ENCODE results near the gene DACT2.

DACT2 gene

DNA sequence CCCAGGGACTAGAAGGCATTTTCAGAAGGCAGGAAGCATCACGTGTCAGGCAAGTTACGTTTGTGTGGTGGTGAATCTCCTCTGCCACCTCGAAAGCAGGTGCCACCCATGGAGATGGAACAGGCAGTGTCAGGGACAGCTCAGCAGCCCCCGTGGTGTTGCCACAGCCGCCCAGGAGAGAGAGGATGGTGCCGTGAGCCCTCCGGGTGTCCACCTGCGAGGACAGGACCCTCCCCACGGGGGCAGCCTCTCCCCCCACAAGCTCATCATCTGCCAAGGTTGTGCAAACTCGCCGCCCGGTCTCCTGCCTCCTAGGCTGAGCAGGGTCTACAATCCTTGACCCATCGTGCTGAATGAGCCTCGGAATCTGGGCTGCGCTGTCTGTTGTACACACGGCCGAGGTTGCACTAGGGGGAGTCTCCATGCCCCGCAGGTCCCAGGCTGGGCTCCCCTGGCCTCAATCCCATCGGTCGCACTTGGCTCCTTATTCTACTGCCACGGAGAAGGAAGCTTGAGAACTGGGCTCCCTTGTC lies 40.1 kb downstream of the DACT2 start:
- DNase-seq (ENCODE audit: low read depth): no peak
- TF ChIP-seq, protein P1, sequence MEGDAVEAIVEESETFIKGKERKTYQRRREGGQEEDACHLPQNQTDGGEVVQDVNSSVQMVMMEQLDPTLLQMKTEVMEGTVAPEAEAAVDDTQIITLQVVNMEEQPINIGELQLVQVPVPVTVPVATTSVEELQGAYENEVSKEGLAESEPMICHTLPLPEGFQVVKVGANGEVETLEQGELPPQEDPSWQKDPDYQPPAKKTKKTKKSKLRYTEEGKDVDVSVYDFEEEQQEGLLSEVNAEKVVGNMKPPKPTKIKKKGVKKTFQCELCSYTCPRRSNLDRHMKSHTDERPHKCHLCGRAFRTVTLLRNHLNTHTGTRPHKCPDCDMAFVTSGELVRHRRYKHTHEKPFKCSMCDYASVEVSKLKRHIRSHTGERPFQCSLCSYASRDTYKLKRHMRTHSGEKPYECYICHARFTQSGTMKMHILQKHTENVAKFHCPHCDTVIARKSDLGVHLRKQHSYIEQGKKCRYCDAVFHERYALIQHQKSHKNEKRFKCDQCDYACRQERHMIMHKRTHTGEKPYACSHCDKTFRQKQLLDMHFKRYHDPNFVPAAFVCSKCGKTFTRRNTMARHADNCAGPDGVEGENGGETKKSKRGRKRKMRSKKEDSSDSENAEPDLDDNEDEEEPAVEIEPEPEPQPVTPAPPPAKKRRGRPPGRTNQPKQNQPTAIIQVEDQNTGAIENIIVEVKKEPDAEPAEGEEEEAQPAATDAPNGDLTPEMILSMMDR (IDR thresholded peaks at IDR 0.05; ENCODE audit: control insufficient read depth, extremely low read depth, insufficient read depth): no peak

DNA sequence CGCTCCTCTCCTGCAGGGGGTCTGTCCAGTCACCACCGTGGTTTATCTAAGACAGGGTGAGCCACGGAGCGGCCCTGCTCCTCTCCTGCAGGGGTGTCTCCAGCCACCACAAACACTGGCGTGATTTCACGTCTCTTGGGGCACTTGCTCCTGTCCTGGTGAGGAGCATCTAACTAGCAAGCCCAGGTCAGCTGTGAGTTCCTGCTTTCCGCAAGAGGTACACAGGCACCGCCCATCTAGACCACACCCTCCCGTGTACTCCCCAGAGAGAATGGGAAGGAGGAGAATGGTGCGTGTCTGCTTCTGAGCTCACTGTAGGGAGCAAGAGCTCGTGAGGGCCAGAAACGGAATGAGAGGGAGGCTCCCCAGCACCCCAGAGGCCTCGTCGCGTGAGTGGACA lies 40.7 kb downstream of the DACT2 start:
- DNase-seq (ENCODE audit: low read depth): no peak
- TF ChIP-seq, protein P1 (IDR thresholded peaks at IDR 0.05; ENCODE audit: control insufficient read depth, extremely low read depth, insufficient read depth): no peak
- no peak overlapping the region for H3K4me3 ChIP-seq (ENCODE audit: low read depth, low read length)

More for the DNA sequence above, 40.1 kb downstream of the DACT2 start:
- no peak overlapping the region for H3K4me3 ChIP-seq (ENCODE audit: low read depth, low read length)

DNA sequence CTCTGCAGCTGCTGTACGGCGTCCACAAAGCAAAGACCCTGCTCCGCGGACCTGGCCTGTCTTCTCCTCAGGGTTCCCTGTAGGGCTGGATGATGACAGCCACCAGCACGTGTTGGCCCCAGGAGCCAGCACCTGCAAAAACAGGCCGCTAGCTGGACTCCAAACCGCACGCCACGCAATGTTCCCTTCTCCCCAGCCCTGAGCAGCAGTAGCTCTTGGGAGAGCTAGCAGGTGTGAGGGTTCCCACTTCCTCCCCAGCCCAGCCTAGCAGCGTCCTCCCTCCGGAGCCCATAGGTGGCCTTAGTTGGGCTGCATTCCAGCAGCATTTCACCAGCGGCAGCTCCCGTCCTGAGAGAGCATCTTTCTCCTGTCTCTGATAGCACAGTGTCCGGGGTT lies 42.3 kb downstream of the DACT2 start:
- DNase-seq (ENCODE audit: low read depth): no peak
- no peak overlapping the region for H3K4me3 ChIP-seq (ENCODE audit: low read depth, low read length)
- TF ChIP-seq, protein P1 (IDR thresholded peaks at IDR 0.05; ENCODE audit: control insufficient read depth, extremely low read depth, insufficient read depth): no peak

DNA sequence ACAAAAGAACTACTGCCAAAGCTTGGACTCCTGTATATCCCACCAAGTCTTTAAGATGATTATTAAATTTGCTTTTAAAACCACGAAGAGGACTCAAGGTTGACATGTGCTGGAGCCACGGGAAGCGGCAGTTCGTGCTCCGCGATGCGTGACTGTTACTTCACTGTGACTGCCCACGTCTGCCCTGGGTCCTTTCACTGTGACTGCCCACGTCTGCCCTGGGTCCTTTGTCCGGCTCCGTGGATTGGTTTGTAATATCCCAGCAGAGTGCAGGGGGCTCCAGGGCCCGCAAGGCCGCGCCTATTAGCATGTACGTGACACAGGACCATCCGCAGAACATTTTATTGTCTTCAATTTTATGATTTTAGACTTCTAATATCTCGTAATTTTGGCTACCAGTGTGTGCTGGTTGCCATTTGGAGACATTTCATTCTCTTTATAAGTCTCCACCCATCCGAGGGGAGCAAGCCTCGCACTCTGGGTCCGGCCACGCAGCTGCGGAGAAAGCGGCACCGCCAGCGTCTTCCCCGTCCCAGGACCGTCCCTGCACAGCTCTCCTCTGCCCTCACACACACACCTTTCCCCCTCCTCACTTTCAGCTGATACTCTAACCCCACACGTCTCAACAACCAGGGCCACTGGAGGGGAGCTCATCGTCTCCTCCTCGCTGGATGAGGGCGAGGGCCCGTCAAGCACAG lies 42.9 kb downstream of the DACT2 start:
- no peak for DNase-seq (ENCODE audit: low read depth)
- H3K4me3 ChIP-seq (ENCODE audit: low read depth, low read length): no peak overlapping the region
- TF ChIP-seq, protein P1 (IDR thresholded peaks at IDR 0.05; ENCODE audit: control insufficient read depth, extremely low read depth, insufficient read depth): no peak

DNA sequence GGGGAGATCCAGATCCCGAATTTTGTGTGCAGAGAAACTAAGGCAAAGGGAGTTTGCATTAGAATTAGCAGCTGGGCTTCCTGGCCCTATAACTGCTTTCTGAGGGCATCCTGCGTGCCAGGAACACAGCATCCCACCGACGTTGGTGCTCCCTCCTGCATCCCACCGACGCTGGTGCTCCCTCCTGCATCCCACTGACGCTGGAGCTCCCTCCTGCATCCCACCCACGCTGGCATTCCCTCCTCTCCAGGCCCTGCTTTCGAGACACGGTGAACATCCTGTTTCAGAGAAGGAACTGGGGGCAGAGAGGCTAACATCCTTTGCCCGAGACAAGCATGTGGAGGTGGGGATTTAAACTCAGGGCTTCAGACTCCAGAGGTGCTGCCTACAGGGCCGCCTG lies 44.4 kb downstream of the DACT2 start:
- no peak for DNase-seq (ENCODE audit: low read depth)
- no peak overlapping the region for H3K4me3 ChIP-seq (ENCODE audit: low read depth, low read length)
- TF ChIP-seq, protein P1 (IDR thresholded peaks at IDR 0.05; ENCODE audit: control insufficient read depth, extremely low read depth, insufficient read depth): no peak

DNA sequence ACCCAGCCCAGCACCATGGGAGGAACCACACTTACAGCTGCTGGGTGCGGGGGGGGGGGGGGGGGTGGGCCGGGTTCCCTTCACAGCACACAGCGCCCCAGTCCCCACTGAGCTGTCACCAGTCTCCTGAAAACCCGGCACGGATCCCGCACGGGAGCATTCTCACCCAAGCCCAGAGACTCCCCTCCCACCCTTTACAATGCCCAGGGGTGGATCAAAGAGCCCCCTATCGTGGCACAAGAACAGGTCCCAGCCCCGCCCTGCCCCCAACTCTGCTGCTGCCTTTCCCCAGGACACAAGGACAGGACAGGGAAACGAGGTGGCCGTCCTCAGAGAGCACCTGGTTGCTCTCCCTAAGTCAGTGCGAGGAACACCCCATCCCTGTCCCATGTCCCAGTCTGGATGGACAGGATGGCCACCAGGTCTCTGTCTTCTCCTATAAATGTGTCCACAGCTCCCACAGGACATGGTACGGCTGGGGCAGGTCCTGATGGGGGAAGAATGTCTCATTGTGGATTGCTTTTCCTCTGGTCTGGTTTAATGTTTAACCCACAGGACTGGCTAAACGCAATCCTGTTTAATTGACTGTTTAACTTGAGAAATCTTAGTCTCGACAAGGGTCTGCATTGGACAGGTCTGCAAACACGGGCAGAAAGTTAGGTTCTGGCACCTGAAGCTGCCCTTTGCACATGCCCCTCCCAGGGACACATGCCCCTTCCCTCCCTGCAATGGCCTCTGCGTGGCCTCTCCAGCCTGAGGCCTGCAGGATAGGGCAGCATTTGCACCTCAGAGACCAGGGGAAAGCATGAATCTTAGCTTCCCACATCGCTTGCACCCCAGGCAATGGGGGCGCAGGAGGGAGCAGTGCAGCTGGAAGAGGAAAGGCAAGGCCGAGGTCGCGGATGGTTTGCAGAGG lies 45.3 kb downstream of the DACT2 start:
- H3K4me3 ChIP-seq (ENCODE audit: low read depth, low read length): no peak overlapping the region
- no peak for DNase-seq (ENCODE audit: low read depth)
- TF ChIP-seq, protein P1 (IDR thresholded peaks at IDR 0.05; ENCODE audit: control insufficient read depth, extremely low read depth, insufficient read depth): no peak

Data from LNCaP clone FGC (cell line).